Lung (tissue), 12 donors: ENCODE measurements around the gene CDIPT. TPM values are rescaled to one million over a fixed set of nuclear protein-coding genes. Genes with fewer than 3 reads are reported as not detected.

Experiments used
- ATAC-seq: fragments of 200-7000 bp; cut with Tn5 transposase; one replicate; pipeline ENCODE4 v1.9.1; 2020; ENCODE audit warnings: moderate number of reproducible peaks; ENCODE audit not compliant: insufficient read depth, low FRiP score
- DNase-seq, 3 donors: peaks; one replicate each; pipeline ENCODE4 v3.0.0-alpha.2; 2013 to 2017
- H3K27ac ChIP-seq, 2 donors: one replicate each; pipeline ENCODE4 v1.5.1; 2013; ENCODE audit warnings: mild to moderate bottlenecking in 2 of 2, moderate library complexity in 2 of 2, control low read depth in 1 of 2, inconsistent platforms in 1 of 2, low read depth in 1 of 2, low read length in 1 of 2
- H3K27me3 ChIP-seq, 3 donors: one replicate each; pipeline ENCODE4 v1.5.1; 2013; ENCODE audit warnings: low read length in 2 of 3; ENCODE audit not compliant: control insufficient read depth in 3 of 3, insufficient read depth in 3 of 3
- H3K36me3 ChIP-seq, 4 donors: one replicate each; pipeline ENCODE4 v1.5.1; 2013; ENCODE audit warnings: low read length in 4 of 4, mild to moderate bottlenecking in 1 of 4, moderate library complexity in 1 of 4; ENCODE audit not compliant: control insufficient read depth in 4 of 4, insufficient read depth in 4 of 4
- H3K4me1 ChIP-seq, 5 donors: one replicate each; pipeline ENCODE4 v1.5.1; 2013; ENCODE audit warnings: low read length in 5 of 5, mild to moderate bottlenecking in 2 of 5, moderate library complexity in 1 of 5; ENCODE audit not compliant: control insufficient read depth in 5 of 5, insufficient read depth in 5 of 5
- H3K4me3 ChIP-seq: one replicate; pipeline ENCODE4 v1.5.1; 2013; ENCODE audit warnings: mild to moderate bottlenecking, control low read depth, moderate library complexity
- H3K9ac ChIP-seq, 2 donors: one replicate each; pipeline ENCODE4 v1.5.1; 2013; ENCODE audit warnings: low read length in 2 of 2, control low read depth in 1 of 2; ENCODE audit not compliant: insufficient read depth in 1 of 2
- H3K9me3 ChIP-seq, 4 donors: one replicate each; pipeline ENCODE4 v1.5.1; 2013; ENCODE audit warnings: low read length in 3 of 4, mild to moderate bottlenecking in 1 of 4, moderate library complexity in 1 of 4; ENCODE audit not compliant: control insufficient read depth in 4 of 4, insufficient read depth in 3 of 4
- CTCF ChIP-seq: IDR thresholded peaks from 2 replicates; pipeline ENCODE4 v1.5.1; 2012; ENCODE audit warnings: mild to moderate bottlenecking; ENCODE audit errors: control extremely low read depth, extremely low read depth
- WGBS, 2 donors: extraction: QIAGEN DNeasy Blood & Tissue Kit; methylation state at CpG; one replicate each; pipeline ENCODE4 v1.1.7; 2013; 5-methylcytosine and 5-hydroxymethylcytosine counted together
- polyA plus RNA-seq, 2 donors: library from polyadenylated mRNA; stranded (reverse); fragments of 200-250 nt; gene quantifications; one replicate each; pipeline ENCODE4 v1.2.1, GENCODE V29; 2013
- total RNA-seq, 2 donors: library from RNA; depleted of rRNA in 1 of 2; stranded (reverse); fragments of >200 nt in 1 of 2; gene quantifications; one replicate each; pipeline ENCODE4 v1.2.1, GENCODE V29; 2014 to 2021
- donor health status: control.
- donor health status: control.
- donor health status: Bipolar disorder and iron deficiency.
- donor health status: healthy.
- donor health status: DM: yes; HTN: yes; CAD: no.

Gene CDIPT
- total and polyA plus RNA-seq, 4 donors, result 66.9 to 105 (median 73.3) TPM

- peaks cover 0 to 1% (median 0%) of the 10 kb centered on the region in 5 donors for H3K4me1 ChIP-seq
- no peaks in the 10 kb centered on the region for H3K36me3 ChIP-seq
- WGBS, 2 donors, result 77 to 82% methylated on average over 6 of the region's 6 CpGs
- H3K9ac ChIP-seq, result no peak overlapping the region
- ATAC-seq (no peak), DNase-seq (no peak)
- H3K27ac ChIP-seq, result no peak overlapping the region
- TF ChIP-seq CTCF, result no peak
- peaks cover 0 to 4% (median 0%) of the 10 kb centered on the region in 3 donors for H3K27me3 ChIP-seq
- H3K4me3 ChIP-seq, result no peak overlapping the region
- H3K9me3 ChIP-seq, result peaks cover 0 to 2% (median 0%) of the 10 kb centered on the region in 4 donors
These were observed 21.0 kb upstream of the CDIPT start for GRCh38 chr16:29883987-29884386.

- H3K27me3 ChIP-seq, result peaks cover 4 to 22% (median 18%) of the 10 kb centered on the region in 3 donors
- no peak for DNase-seq
- no peaks in the 10 kb centered on the region for H3K36me3 ChIP-seq
- H3K9me3 ChIP-seq, result peaks cover 0 to 6% (median 0%) of the 10 kb centered on the region in 4 donors
- no peak for TF ChIP-seq CTCF
- no peak overlapping the region for H3K9ac ChIP-seq
- H3K27ac ChIP-seq, result no peak overlapping the region
- 90 to 96% methylated on average over 3 of the region's 3 CpGs for WGBS, 2 donors
- H3K4me3 ChIP-seq, result no peak overlapping the region
- ATAC-seq, result no peak
- peaks cover 0 to 7% (median 0%) of the 10 kb centered on the region in 5 donors for H3K4me1 ChIP-seq
These were observed 18.0 kb upstream of the CDIPT start for GRCh38 chr16:29881050-29881449.

GRCh38 chr16:29878172-29878571 lies 15.1 kb upstream of the CDIPT start:
- TF ChIP-seq CTCF, result no peak
- ATAC-seq (no peak), DNase-seq (no peak)
- Histone ChIP-seq H3K4me1 (peaks cover 0 to 7% (median 0%) of the 10 kb centered on the region in 5 donors), H3K27me3 (peaks cover 4 to 33% (median 27%) of the 10 kb centered on the region in 3 donors), H3K4me3 (no peak overlapping the region), H3K9me3 (peaks cover 0 to 6% (median 0%) of the 10 kb centered on the region in 4 donors), H3K9ac (no peak overlapping the region), H3K36me3 (no peaks in the 10 kb centered on the region), H3K27ac (no peak overlapping the region)
- WGBS, 2 donors, result 87 to 91% methylated on average over 14 of the region's 14 CpGs
